WTC11 (cell line): Measurements from ENCODE around the gene NPIPB2. TPM values are rescaled to one million over a fixed set of nuclear protein-coding genes. Genes with fewer than 3 reads are reported as not detected.

Experiments used
- ATAC-seq: fragments of 200-7000 bp; cut with Tn5 transposase; 2 replicates; pipeline ENCODE4 v1.10.0; 2021; ENCODE audit warnings: mild to moderate bottlenecking, moderate library complexity
- CTCF ChIA-PET: fragments of 300-600 bp; sonication (Branson Sonifier 250); formaldehyde crosslinking; loops from one replicate; lab custom pipeline; 2021; ENCODE audit warnings: antibody characterized with exemption; lab: Charles Lee
- POLR2A ChIA-PET: fragments of 350-600 bp; sonication (Branson Sonifier 250); formaldehyde crosslinking; loops from one replicate; lab custom pipeline; 2021; ENCODE audit warnings: antibody characterized with exemption; lab: Charles Lee
- DNase-seq: peaks from one replicate; pipeline ENCODE4 v3.0.0; 2021; ENCODE audit warnings: low spot score
- H3K27ac Mint-ChIP-seq: 2 replicates; pipeline ENCODE4 v1.8.0; 2021; ENCODE audit warnings: mixed read lengths
- H3K27me3 Mint-ChIP-seq: 2 replicates; pipeline ENCODE4 v1.8.0; 2021; ENCODE audit warnings: low read depth, mild to moderate bottlenecking, moderate library complexity, mixed read lengths
- H3K36me3 Mint-ChIP-seq: 2 replicates; pipeline ENCODE4 v1.8.0; 2021; ENCODE audit warnings: mixed read lengths
- H3K4me1 Mint-ChIP-seq: 2 replicates; pipeline ENCODE4 v1.8.0; 2022; ENCODE audit warnings: mixed read lengths
- H3K4me3 Mint-ChIP-seq: 2 replicates; pipeline ENCODE4 v1.8.0; 2021; ENCODE audit warnings: mild to moderate bottlenecking, moderate library complexity, mixed read lengths
- H3K9me3 Mint-ChIP-seq: 2 replicates; pipeline ENCODE4 v1.8.0; 2021; ENCODE audit warnings: mixed read lengths
- ATF6 ChIP-seq: sonication (generic); formaldehyde crosslinking; IDR thresholded peaks from 2 replicates; pipeline ENCODE4 v1.8.1; 2023; ENCODE audit warnings: mild to moderate bottlenecking, missing genetic modification reagents
- CREM ChIP-seq: sonication (generic); formaldehyde crosslinking; IDR thresholded peaks from 2 replicates; pipeline ENCODE4 v1.8.1; 2022; ENCODE audit warnings: mild to moderate bottlenecking, missing genetic modification reagents, moderate library complexity
- E2F5 ChIP-seq: sonication (generic); formaldehyde crosslinking; IDR thresholded peaks from 2 replicates; pipeline ENCODE4 v1.8.1; 2022; ENCODE audit warnings: mild to moderate bottlenecking, moderate library complexity, missing genetic modification reagents
- EMX1 ChIP-seq: fragments of 250-450 bp; sonication (Bioruptor Pico); IDR thresholded peaks from 2 replicates; pipeline ENCODE4 v1.8.0; 2021; ENCODE audit warnings: mild to moderate bottlenecking
- ERG ChIP-seq: fragments of 250-450 bp; sonication (Bioruptor Pico); IDR thresholded peaks from 2 replicates; pipeline ENCODE4 v1.8.0; 2021; ENCODE audit warnings: mild to moderate bottlenecking
- FOXJ3 ChIP-seq: sonication (generic); formaldehyde crosslinking; IDR thresholded peaks from 2 replicates; pipeline ENCODE4 v1.9.0; 2021; ENCODE audit warnings: missing genetic modification reagents, mild to moderate bottlenecking, borderline replicate concordance
- GABPB1 ChIP-seq: sonication (generic); formaldehyde crosslinking; IDR thresholded peaks from 2 replicates; pipeline ENCODE4 v1.8.1; 2023; ENCODE audit warnings: mild to moderate bottlenecking, missing genetic modification reagents
- HMGA2 ChIP-seq: fragments of 250-450 bp; sonication (Bioruptor Pico); IDR thresholded peaks from 2 replicates; pipeline ENCODE4 v1.4.0; 2021; ENCODE audit warnings: mild to moderate bottlenecking, moderate library complexity
- JAZF1 ChIP-seq: fragments of 250-450 bp; sonication (Bioruptor Pico); IDR thresholded peaks from 2 replicates; pipeline ENCODE4 v1.9.0; 2021; ENCODE audit warnings: moderate library complexity, mild to moderate bottlenecking, inconsistent platforms
- KAT7 ChIP-seq: sonication (generic); formaldehyde crosslinking; IDR thresholded peaks from 2 replicates; pipeline ENCODE4 v1.8.1; 2023; ENCODE audit warnings: missing genetic modification reagents, mild to moderate bottlenecking, borderline replicate concordance
- MYBL2 ChIP-seq: sonication (generic); formaldehyde crosslinking; IDR thresholded peaks from 2 replicates; pipeline ENCODE4 v1.8.1; 2023; ENCODE audit warnings: mild to moderate bottlenecking, moderate library complexity, missing genetic modification reagents
- NR2C2 ChIP-seq: sonication (generic); formaldehyde crosslinking; IDR thresholded peaks from 2 replicates; pipeline ENCODE4 v1.8.0; 2022; ENCODE audit warnings: mild to moderate bottlenecking, missing genetic modification reagents
- RELA ChIP-seq: sonication (generic); formaldehyde crosslinking; IDR thresholded peaks from 2 replicates; pipeline ENCODE4 v1.8.1; 2022; ENCODE audit warnings: missing genetic modification reagents, mild to moderate bottlenecking, borderline replicate concordance
- TEAD1 ChIP-seq: sonication (generic); formaldehyde crosslinking; IDR thresholded peaks from 2 replicates; pipeline ENCODE4 v1.8.0; 2022; ENCODE audit warnings: mild to moderate bottlenecking, missing genetic modification reagents
- ZNF219 ChIP-seq: sonication (generic); formaldehyde crosslinking; IDR thresholded peaks from 2 replicates; pipeline ENCODE4 v1.8.0; 2023; ENCODE audit warnings: missing genetic modification reagents, mild to moderate bottlenecking, borderline replicate concordance
- ZNF396 ChIP-seq: fragments of 250-450 bp; sonication (Bioruptor Pico); IDR thresholded peaks from 2 replicates; pipeline ENCODE4 v1.8.0; 2021; ENCODE audit warnings: mild to moderate bottlenecking, moderate library complexity, borderline replicate concordance
- ZNF423 ChIP-seq: fragments of 250-450 bp; sonication (Bioruptor Pico); IDR thresholded peaks from 2 replicates; pipeline ENCODE4 v2.1.2; 2022; ENCODE audit warnings: mild to moderate bottlenecking, moderate library complexity
- ZNF671 ChIP-seq: fragments of 250-450 bp; sonication (Bioruptor Pico); IDR thresholded peaks from 2 replicates; pipeline ENCODE4 v1.8.0; 2021; ENCODE audit warnings: mild to moderate bottlenecking
- total RNA-seq: library from RNA; stranded (reverse); gene quantifications from 3 replicates; pipeline ENCODE4 v1.2.3, GENCODE V29; 2021
- TF ChIP-seq, protein P1 (sequence below): sonication (generic); formaldehyde crosslinking; conservative IDR thresholded peaks from 2 replicates; pipeline ENCODE4 v1.8.1; 2022; ENCODE audit warnings: mild to moderate bottlenecking, missing genetic modification reagents
- TF ChIP-seq, protein P2 (sequence below): sonication (generic); formaldehyde crosslinking; IDR thresholded peaks from 2 replicates; pipeline ENCODE4 v1.8.0; 2023; ENCODE audit warnings: missing genetic modification reagents, mild to moderate bottlenecking, borderline replicate concordance

The NPIPB2 gene
- total RNA-seq, 1 experiment from 2014 or later = 14.4 TPM

- TF ChIP-seq RELA (no peak), FOXJ3 (CRISPR knock-in tag) (no peak), ZNF423 (CRISPR knock-in tag) (no peak)
Observed at GRCh38 chr16:11890231-11890965, 51.4 kb downstream of the NPIPB2 start (continued).

GRCh38 chr16:11886881-11887280 is 55.0 kb downstream of the NPIPB2 start:
- H3K9me3 Mint-ChIP-seq = no peaks in the 10 kb centered on the region
- POLR2A ChIA-PET = no interaction called here
- DNase-seq = no peak
- no peak overlapping the region for H3K4me3 Mint-ChIP-seq
- H3K36me3 Mint-ChIP-seq = peaks cover 70% of the 10 kb centered on the region
- CTCF ChIA-PET = no interaction called here
- H3K4me1 Mint-ChIP-seq = no peaks in the 10 kb centered on the region
- ATAC-seq = no peak
- TF ChIP-seq HMGA2 (no peak), E2F5 (CRISPR knock-in tag) (no peak), TEAD1 (no peak)
- TF ChIP-seq, all 79 proteins: peak for 0
- Mint-ChIP-seq H3K27ac (no peak overlapping the region), H3K27me3 (no peaks in the 10 kb centered on the region)

DNA sequence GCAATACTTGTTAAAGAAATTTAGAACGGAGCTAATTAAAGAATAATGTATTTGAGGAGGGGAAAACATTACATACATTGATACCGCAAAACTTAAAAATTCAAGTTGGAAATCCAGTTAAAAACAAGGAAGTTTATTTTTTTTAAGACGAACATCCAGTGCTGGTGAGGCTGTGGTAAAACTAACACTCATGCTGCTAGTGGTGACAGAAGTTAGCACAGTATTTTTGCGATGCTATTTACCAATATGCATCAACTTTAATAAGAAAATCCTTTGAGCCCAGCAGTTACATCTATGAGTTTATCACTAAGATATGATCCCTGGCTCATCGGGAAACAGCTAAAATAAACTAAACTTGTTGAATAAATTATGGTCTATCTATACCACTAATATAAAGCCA is 57.8 kb downstream of the NPIPB2 start:
- no peaks in the 10 kb centered on the region for H3K4me1 Mint-ChIP-seq
- CTCF ChIA-PET = no interaction called here
- peaks cover 71% of the 10 kb centered on the region for H3K36me3 Mint-ChIP-seq
- H3K9me3 Mint-ChIP-seq = no peaks in the 10 kb centered on the region
- H3K27me3 Mint-ChIP-seq = no peaks in the 10 kb centered on the region
- ATAC-seq (no peak), DNase-seq (no peak)
- no peak overlapping the region for H3K4me3 Mint-ChIP-seq
- POLR2A ChIA-PET = no interaction called here
- no peak for TF ChIP-seq ERG
- no peak for TF ChIP-seq EMX1 (CRISPR knock-in tag)
- no peak for TF ChIP-seq FOXJ3 (CRISPR knock-in tag)
- H3K27ac Mint-ChIP-seq = no peak overlapping the region

DNA sequence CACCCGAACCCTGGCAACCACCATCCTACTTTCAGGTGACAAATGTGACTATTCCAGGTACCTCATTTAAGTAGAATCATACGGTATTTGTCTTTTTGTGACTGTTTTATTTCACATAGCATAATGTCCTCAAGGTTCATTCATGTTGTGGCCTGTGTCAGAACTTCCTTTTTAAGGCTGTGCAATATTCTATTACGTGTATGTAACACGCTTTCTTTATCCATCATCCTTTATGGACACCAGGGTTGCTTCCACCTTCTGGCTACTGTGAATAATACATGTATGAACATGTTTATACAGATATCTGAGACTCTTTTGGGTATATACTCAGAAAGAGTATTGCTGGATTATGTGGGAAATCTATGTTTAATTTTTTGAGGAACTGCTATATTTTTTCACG is 61.8 kb downstream of the NPIPB2 start:
- ChIA-PET CTCF (interaction anchor here (0.7 kb wide), 1 partner anchor 436 kb away, joined by 3 read pairs; no protein-coding TSS in a partner anchor), POLR2A (no interaction called here)
- H3K4me1 Mint-ChIP-seq = no peaks in the 10 kb centered on the region
- no peak for ATAC-seq
- H3K27ac Mint-ChIP-seq = no peak overlapping the region
- H3K36me3 Mint-ChIP-seq = peaks cover 68% of the 10 kb centered on the region
- TF ChIP-seq ZNF671 (CRISPR knock-in tag) = no peak
- TF ChIP-seq ZNF396 (CRISPR knock-in tag) = no peak
- no peak for TF ChIP-seq NR2C2 (CRISPR knock-in tag)
- TF ChIP-seq ZNF219 = no peak
- no peak for TF ChIP-seq KAT7 (CRISPR knock-in tag)
- TF ChIP-seq, protein P1, sequence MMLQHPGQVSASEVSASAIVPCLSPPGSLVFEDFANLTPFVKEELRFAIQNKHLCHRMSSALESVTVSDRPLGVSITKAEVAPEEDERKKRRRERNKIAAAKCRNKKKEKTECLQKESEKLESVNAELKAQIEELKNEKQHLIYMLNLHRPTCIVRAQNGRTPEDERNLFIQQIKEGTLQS = no peak
- TF ChIP-seq JAZF1 (CRISPR knock-in tag) = no peak
- no peak for TF ChIP-seq ATF6 (CRISPR knock-in tag)
- no peak for TF ChIP-seq RELA
- TF ChIP-seq CREM (CRISPR knock-in tag) = no peak
- no peak for TF ChIP-seq GABPB1 (CRISPR knock-in tag)
- no peak for TF ChIP-seq TEAD1
- no peak for TF ChIP-seq MYBL2 (CRISPR knock-in tag)
- TF ChIP-seq, protein P2, sequence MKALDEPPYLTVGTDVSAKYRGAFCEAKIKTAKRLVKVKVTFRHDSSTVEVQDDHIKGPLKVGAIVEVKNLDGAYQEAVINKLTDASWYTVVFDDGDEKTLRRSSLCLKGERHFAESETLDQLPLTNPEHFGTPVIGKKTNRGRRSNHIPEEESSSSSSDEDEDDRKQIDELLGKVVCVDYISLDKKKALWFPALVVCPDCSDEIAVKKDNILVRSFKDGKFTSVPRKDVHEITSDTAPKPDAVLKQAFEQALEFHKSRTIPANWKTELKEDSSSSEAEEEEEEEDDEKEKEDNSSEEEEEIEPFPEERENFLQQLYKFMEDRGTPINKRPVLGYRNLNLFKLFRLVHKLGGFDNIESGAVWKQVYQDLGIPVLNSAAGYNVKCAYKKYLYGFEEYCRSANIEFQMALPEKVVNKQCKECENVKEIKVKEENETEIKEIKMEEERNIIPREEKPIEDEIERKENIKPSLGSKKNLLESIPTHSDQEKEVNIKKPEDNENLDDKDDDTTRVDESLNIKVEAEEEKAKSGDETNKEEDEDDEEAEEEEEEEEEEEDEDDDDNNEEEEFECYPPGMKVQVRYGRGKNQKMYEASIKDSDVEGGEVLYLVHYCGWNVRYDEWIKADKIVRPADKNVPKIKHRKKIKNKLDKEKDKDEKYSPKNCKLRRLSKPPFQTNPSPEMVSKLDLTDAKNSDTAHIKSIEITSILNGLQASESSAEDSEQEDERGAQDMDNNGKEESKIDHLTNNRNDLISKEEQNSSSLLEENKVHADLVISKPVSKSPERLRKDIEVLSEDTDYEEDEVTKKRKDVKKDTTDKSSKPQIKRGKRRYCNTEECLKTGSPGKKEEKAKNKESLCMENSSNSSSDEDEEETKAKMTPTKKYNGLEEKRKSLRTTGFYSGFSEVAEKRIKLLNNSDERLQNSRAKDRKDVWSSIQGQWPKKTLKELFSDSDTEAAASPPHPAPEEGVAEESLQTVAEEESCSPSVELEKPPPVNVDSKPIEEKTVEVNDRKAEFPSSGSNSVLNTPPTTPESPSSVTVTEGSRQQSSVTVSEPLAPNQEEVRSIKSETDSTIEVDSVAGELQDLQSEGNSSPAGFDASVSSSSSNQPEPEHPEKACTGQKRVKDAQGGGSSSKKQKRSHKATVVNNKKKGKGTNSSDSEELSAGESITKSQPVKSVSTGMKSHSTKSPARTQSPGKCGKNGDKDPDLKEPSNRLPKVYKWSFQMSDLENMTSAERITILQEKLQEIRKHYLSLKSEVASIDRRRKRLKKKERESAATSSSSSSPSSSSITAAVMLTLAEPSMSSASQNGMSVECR = no peak
- H3K4me3 Mint-ChIP-seq = no peak overlapping the region
- H3K9me3 Mint-ChIP-seq = no peaks in the 10 kb centered on the region
- no peaks in the 10 kb centered on the region for H3K27me3 Mint-ChIP-seq
- DNase-seq = no peak
